ENCODE results near the gene MRTO4.
A peak's percentile ranks its signal among the peaks of the same experiment; 100 is the strongest.

GRCh38 chr1:19209990-19210771, 41.4 kb upstream of the MRTO4 start, which contains the start of gene UBR4:
- TF ChIP-seq HNRNPK (IDR thresholded peaks at IDR 0.05; ENCODE audit: low read depth, low read length, poor library complexity, severe bottlenecking) (peak; percentile 20), ZNF584 (CRISPR knock-in tag; IDR thresholded peaks at IDR 0.05; ENCODE audit: low read depth) (no peak), BRCA1 (IDR thresholded peaks at IDR 0.05) (no peak), BRCA1 (CRISPR knock-in tag; IDR thresholded peaks at IDR 0.05) (no peak), ZNF274 (IDR thresholded peaks at IDR 0.05; ENCODE audit: borderline replicate concordance, low read depth, low read length) (no peak; the same call in 1 of the 2 replicates), MXI1 (IDR thresholded peaks at IDR 0.05; ENCODE audit: low read depth, low read length) (0 out of 2 replicates have a peak, but pooled peaks have one; percentile 41), L3MBTL2 (IDR thresholded peaks at IDR 0.05) (peak; percentile 97), ZZZ3 (IDR thresholded peaks at IDR 0.05) (no peak), ZNF3 (CRISPR knock-in tag; IDR thresholded peaks at IDR 0.05) (no peak), NKRF (IDR thresholded peaks at IDR 0.05; ENCODE audit: borderline replicate concordance) (peak; percentile 77), RBM39 (optimal IDR thresholded peaks at IDR 0.05; ENCODE audit: low read depth, low read length) (peak; percentile 67), JUND (IDR thresholded peaks at IDR 0.05; ENCODE audit: borderline replicate concordance, low read depth, low read length) (peak; percentile 96), JUND (tag; IDR thresholded peaks at IDR 0.05; ENCODE audit: borderline replicate concordance, low read depth, low read length) (peak; percentile 91; the same call in 2 of the 3 replicates), CTCF (IDR thresholded peaks at IDR 0.05 in 2 of 3, conservative IDR thresholded peaks at IDR 0.05 in 1 of 3; ENCODE audit: insufficient read depth in 2 of 3, low read depth in 1 of 3, low read length in 3 of 3) (peak in 2 of 3 experiments; percentile 7 to 10; a peak in 1 of 6 replicates), ZNF512 (tag; IDR thresholded peaks at IDR 0.05) (no peak)

All from K562 (cell line).